Neural cell (in vitro differentiated cells): Measurements from ENCODE around the gene TEX9. TPM values are rescaled to one million over a fixed set of nuclear protein-coding genes. Genes with fewer than 3 reads are reported as not detected.

ENCODE experiments used
- H2AFZ ChIP-seq: fragments of 200-600, 300-800 bp; sonication (generic), shearing (Covaris generic); 2 replicates; pipeline ENCODE4 v1.6.0; 2014; ENCODE audit warnings: low read depth, mild to moderate bottlenecking, antibody characterized with exemption, low read length, moderate library complexity
- H3F3A ChIP-seq: fragments of 200-600 bp; shearing (Covaris generic); 2 replicates; pipeline ENCODE4 v1.6.1; 2016; ENCODE audit warnings: mild to moderate bottlenecking, moderate library complexity, mixed read lengths, antibody characterized with exemption, low read length; ENCODE audit not compliant: insufficient read depth, poor library complexity, severe bottlenecking
- H3K27ac ChIP-seq: fragments of 200-600, 300-800 bp; sonication (generic), shearing (Covaris generic); 2 replicates; pipeline ENCODE4 v1.5.1; 2014; ENCODE audit warnings: mild to moderate bottlenecking, low read length, moderate library complexity
- H3K27me3 ChIP-seq: fragments of 300-800, 200-600 bp; sonication (generic), shearing (Covaris generic); 2 replicates; pipeline ENCODE4 v1.6.0; 2014; ENCODE audit warnings: mild to moderate bottlenecking, low read depth, low read length, moderate library complexity; ENCODE audit not compliant: insufficient read depth
- H3K36me3 ChIP-seq: fragments of 300-800, 200-600 bp; sonication (generic), shearing (Covaris generic); 2 replicates; pipeline ENCODE4 v1.5.1; 2014; ENCODE audit warnings: mild to moderate bottlenecking, antibody characterized with exemption, low read length, moderate library complexity; ENCODE audit not compliant: insufficient read depth
- H3K4me2 ChIP-seq: fragments of 300-800, 200-600 bp; sonication (generic), shearing (Covaris generic); 2 replicates; pipeline ENCODE4 v1.6.0; 2014; ENCODE audit warnings: mild to moderate bottlenecking, low read length
- H3K4me3 ChIP-seq: fragments of 300-800, 200-600 bp; sonication (generic), shearing (Covaris generic); 2 replicates; pipeline ENCODE4 v1.5.1; 2014; ENCODE audit warnings: mild to moderate bottlenecking, low read length, moderate library complexity
- H3K79me2 ChIP-seq: fragments of 200-600 bp; shearing (Covaris generic); replicated peaks from 2 replicates; pipeline ENCODE4 v1.6.0; 2014; ENCODE audit warnings: mild to moderate bottlenecking, low read length, moderate library complexity; ENCODE audit not compliant: insufficient read depth
- H3K9ac ChIP-seq: fragments of 300-800, 200-600 bp; sonication (generic), shearing (Covaris generic); 2 replicates; pipeline ENCODE4 v1.6.1; 2016; ENCODE audit warnings: mild to moderate bottlenecking, low read length, mixed read lengths
- H3K9me2 ChIP-seq: fragments of 200-600 bp; shearing (Covaris generic); 2 replicates; pipeline ENCODE4 v1.6.1; 2016; ENCODE audit warnings: mild to moderate bottlenecking, low read length, mixed read lengths; ENCODE audit not compliant: insufficient read depth
- H3K9me3 ChIP-seq: fragments of 200-600, 300-800 bp; sonication (generic), shearing (Covaris generic); 2 replicates; pipeline ENCODE4 v1.6.1; 2016; ENCODE audit warnings: mild to moderate bottlenecking, mixed run types, low read length, moderate library complexity, mixed read lengths
- H4K20me1 ChIP-seq: fragments of 200-600 bp; shearing (Covaris generic); 2 replicates; pipeline ENCODE4 v1.6.1; 2016; ENCODE audit warnings: mild to moderate bottlenecking, mixed run types; ENCODE audit not compliant: insufficient read depth
- EP300 ChIP-seq: fragments of 450-650 bp; conservative IDR thresholded peaks from 2 replicates; pipeline ENCODE4 v1.6.1; 2014; ENCODE audit warnings: antibody characterized with exemption, mild to moderate bottlenecking, moderate library complexity; ENCODE audit not compliant: poor library complexity, severe bottlenecking
- EZH2 ChIP-seq: fragments of 200-600, 300-800 bp; shearing (Covaris generic), sonication (generic); IDR thresholded peaks from 2 replicates; pipeline ENCODE4 v1.6.1; 2014; ENCODE audit warnings: antibody characterized with exemption, low read length, borderline replicate concordance, mild to moderate bottlenecking; ENCODE audit not compliant: insufficient read depth, poor library complexity, severe bottlenecking
- MXI1 ChIP-seq: fragments of 450-650 bp; conservative IDR thresholded peaks from 2 replicates; pipeline ENCODE4 v1.6.1; 2014; ENCODE audit warnings: antibody characterized with exemption, mild to moderate bottlenecking; ENCODE audit not compliant: poor library complexity, severe bottlenecking
- POLR2AphosphoS5 ChIP-seq: IDR thresholded peaks from 2 replicates; pipeline ENCODE4 v1.6.1; 2012
- RAD21 ChIP-seq: fragments of 450-650 bp; conservative IDR thresholded peaks from 2 replicates; pipeline ENCODE4 v1.6.1; 2014; ENCODE audit warnings: antibody characterized with exemption, mild to moderate bottlenecking, moderate library complexity
- SMC3 ChIP-seq: fragments of 450-650 bp; conservative IDR thresholded peaks from 2 replicates; pipeline ENCODE4 v1.6.1; 2014; ENCODE audit warnings: antibody characterized with exemption, mild to moderate bottlenecking, moderate library complexity; ENCODE audit not compliant: poor library complexity
- TAF1 ChIP-seq: IDR thresholded peaks from 2 replicates; pipeline ENCODE4 v1.6.1; 2012; ENCODE audit warnings: low read depth
- polyA plus RNA-seq: library from polyadenylated mRNA; depleted of rRNA; stranded (reverse); fragments of >200 nt; gene quantifications from 2 replicates; pipeline ENCODE4 v1.2.3, GENCODE V29; 2014
- TF ChIP-seq, protein P1 (sequence below): IDR thresholded peaks from 2 replicates; pipeline ENCODE4 v1.6.1; 2012; ENCODE audit warnings: borderline replicate concordance
- TF ChIP-seq, protein P2 (sequence below): fragments of 450-650 bp; IDR thresholded peaks from 2 replicates; pipeline ENCODE4 v1.5.1; 2014; ENCODE audit warnings: antibody characterized with exemption, mild to moderate bottlenecking, moderate library complexity; ENCODE audit not compliant: poor library complexity, severe bottlenecking

Gene TEX9
- polyA plus RNA-seq, 1 donor from 2014 or later, result 23.6 TPM

GRCh38 chr15:56468401-56468800 lies 103.2 kb downstream of the TEX9 start:
- Histone ChIP-seq H3K4me3 (no peak overlapping the region), H3K79me2 (no peaks in the 10 kb centered on the region), H3K9me2 (no peaks in the 10 kb centered on the region), H2AFZ (no peak overlapping the region), H3K9ac (no peak overlapping the region), H3K4me2 (no peak overlapping the region), H3K36me3 (no peaks in the 10 kb centered on the region), H3F3A (no peaks in the 10 kb centered on the region), H3K27me3 (no peaks in the 10 kb centered on the region), H4K20me1 (no peaks in the 10 kb centered on the region), H3K27ac (no peak overlapping the region), H3K9me3 (no peaks in the 10 kb centered on the region)
- no peak for TF ChIP-seq EP300
- TF ChIP-seq, protein P1, sequence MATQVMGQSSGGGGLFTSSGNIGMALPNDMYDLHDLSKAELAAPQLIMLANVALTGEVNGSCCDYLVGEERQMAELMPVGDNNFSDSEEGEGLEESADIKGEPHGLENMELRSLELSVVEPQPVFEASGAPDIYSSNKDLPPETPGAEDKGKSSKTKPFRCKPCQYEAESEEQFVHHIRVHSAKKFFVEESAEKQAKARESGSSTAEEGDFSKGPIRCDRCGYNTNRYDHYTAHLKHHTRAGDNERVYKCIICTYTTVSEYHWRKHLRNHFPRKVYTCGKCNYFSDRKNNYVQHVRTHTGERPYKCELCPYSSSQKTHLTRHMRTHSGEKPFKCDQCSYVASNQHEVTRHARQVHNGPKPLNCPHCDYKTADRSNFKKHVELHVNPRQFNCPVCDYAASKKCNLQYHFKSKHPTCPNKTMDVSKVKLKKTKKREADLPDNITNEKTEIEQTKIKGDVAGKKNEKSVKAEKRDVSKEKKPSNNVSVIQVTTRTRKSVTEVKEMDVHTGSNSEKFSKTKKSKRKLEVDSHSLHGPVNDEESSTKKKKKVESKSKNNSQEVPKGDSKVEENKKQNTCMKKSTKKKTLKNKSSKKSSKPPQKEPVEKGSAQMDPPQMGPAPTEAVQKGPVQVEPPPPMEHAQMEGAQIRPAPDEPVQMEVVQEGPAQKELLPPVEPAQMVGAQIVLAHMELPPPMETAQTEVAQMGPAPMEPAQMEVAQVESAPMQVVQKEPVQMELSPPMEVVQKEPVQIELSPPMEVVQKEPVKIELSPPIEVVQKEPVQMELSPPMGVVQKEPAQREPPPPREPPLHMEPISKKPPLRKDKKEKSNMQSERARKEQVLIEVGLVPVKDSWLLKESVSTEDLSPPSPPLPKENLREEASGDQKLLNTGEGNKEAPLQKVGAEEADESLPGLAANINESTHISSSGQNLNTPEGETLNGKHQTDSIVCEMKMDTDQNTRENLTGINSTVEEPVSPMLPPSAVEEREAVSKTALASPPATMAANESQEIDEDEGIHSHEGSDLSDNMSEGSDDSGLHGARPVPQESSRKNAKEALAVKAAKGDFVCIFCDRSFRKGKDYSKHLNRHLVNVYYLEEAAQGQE, result no peak
- TF ChIP-seq RAD21, result no peak
- TF ChIP-seq POLR2AphosphoS5, result no peak
- no peak for TF ChIP-seq MXI1
- TF ChIP-seq EZH2, result no peak
- TF ChIP-seq, protein P2, sequence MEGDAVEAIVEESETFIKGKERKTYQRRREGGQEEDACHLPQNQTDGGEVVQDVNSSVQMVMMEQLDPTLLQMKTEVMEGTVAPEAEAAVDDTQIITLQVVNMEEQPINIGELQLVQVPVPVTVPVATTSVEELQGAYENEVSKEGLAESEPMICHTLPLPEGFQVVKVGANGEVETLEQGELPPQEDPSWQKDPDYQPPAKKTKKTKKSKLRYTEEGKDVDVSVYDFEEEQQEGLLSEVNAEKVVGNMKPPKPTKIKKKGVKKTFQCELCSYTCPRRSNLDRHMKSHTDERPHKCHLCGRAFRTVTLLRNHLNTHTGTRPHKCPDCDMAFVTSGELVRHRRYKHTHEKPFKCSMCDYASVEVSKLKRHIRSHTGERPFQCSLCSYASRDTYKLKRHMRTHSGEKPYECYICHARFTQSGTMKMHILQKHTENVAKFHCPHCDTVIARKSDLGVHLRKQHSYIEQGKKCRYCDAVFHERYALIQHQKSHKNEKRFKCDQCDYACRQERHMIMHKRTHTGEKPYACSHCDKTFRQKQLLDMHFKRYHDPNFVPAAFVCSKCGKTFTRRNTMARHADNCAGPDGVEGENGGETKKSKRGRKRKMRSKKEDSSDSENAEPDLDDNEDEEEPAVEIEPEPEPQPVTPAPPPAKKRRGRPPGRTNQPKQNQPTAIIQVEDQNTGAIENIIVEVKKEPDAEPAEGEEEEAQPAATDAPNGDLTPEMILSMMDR, result no peak
- TF ChIP-seq SMC3, result no peak

- no peak for TF ChIP-seq POLR2AphosphoS5
- no peak for TF ChIP-seq RAD21
- TF ChIP-seq EZH2, result no peak
- no peak for TF ChIP-seq SMC3
- TF ChIP-seq, protein P2, result no peak
- TF ChIP-seq, protein P1, result no peak
- no peak for TF ChIP-seq EP300
- no peak for TF ChIP-seq TAF1
- no peak for TF ChIP-seq MXI1
- no peaks in the 10 kb centered on the region for H3K36me3 ChIP-seq
- no peak overlapping the region for H3K4me2 ChIP-seq
- H3K27me3 ChIP-seq, result no peaks in the 10 kb centered on the region
- no peaks in the 10 kb centered on the region for H4K20me1 ChIP-seq
- no peak overlapping the region for H2AFZ ChIP-seq
- H3K9ac ChIP-seq, result no peak overlapping the region
- H3K4me3 ChIP-seq, result no peak overlapping the region
- no peaks in the 10 kb centered on the region for H3F3A ChIP-seq
- no peaks in the 10 kb centered on the region for H3K79me2 ChIP-seq
- no peaks in the 10 kb centered on the region for H3K9me3 ChIP-seq
- no peak overlapping the region for H3K27ac ChIP-seq
- H3K9me2 ChIP-seq, result no peaks in the 10 kb centered on the region
Measured at GRCh38 chr15:56469483-56469882, 104.3 kb downstream of the TEX9 start.
